Tibial nerve (tissue), 4 donors: ENCODE measurements around the gene CKS1B. TPM values are rescaled to one million over a fixed set of nuclear protein-coding genes. Genes with fewer than 3 reads are reported as not detected.

Experiments
- DNase-seq, 2 donors: peaks; one replicate each; pipeline ENCODE4 v3.0.0-alpha.2; 2019; ENCODE audit warnings: low spot score in 2 of 2
- H3K27ac ChIP-seq, 4 donors: fragments of 200-600 bp; sonication (generic) in 3 of 4; one replicate each; pipeline ENCODE4 v1.5.1; 2017 to 2019; ENCODE audit warnings: mild to moderate bottlenecking in 1 of 4
- H3K27me3 ChIP-seq, 2 donors: fragments of 200-600 bp; sonication (generic) in 1 of 2; one replicate each; pipeline versions ENCODE4 v1.5.1 to v1.6.0; 2017 to 2019
- H3K36me3 ChIP-seq, 3 donors: fragments of 200-600 bp; sonication (generic); one replicate each; pipeline ENCODE4 v1.5.1; 2018 to 2019
- H3K4me1 ChIP-seq, 4 donors: fragments of 200-600 bp; sonication (generic) in 3 of 4; one replicate each; pipeline ENCODE4 v1.5.1; 2017 to 2019
- H3K4me3 ChIP-seq, 4 donors: fragments of 200-600 bp; sonication (generic) in 3 of 4; one replicate each; pipeline ENCODE4 v1.5.1; 2017 to 2019; ENCODE audit warnings: mild to moderate bottlenecking in 1 of 4, moderate library complexity in 1 of 4
- H3K9me3 ChIP-seq, 4 donors: fragments of 200-600 bp; sonication (generic) in 3 of 4; one replicate each; pipeline ENCODE4 v1.5.1; 2017 to 2019
- CTCF ChIP-seq, 5 experiments: fragments of 200-600 bp in 3 of 5; fragments of 450-650 bp in 2 of 5; sonication (generic) in 3 of 5; IDR thresholded peaks; one replicate each; pipeline ENCODE4 v1.5.1; 2016 to 2019; ENCODE audit warnings: antibody characterized with exemption in 5 of 5, mild to moderate bottlenecking in 3 of 5, moderate library complexity in 2 of 5
- EP300 ChIP-seq, 2 donors: sonication (generic); formaldehyde crosslinking; IDR thresholded peaks; one replicate each; pipeline ENCODE4 v1.6.1; 2017; ENCODE audit warnings: antibody characterized with exemption in 2 of 2, mild to moderate bottlenecking in 1 of 2
- POLR2A ChIP-seq, 2 donors: fragments of 450-650 bp; IDR thresholded peaks; one replicate each; pipeline ENCODE4 v1.6.1; 2017; ENCODE audit warnings: antibody characterized with exemption in 2 of 2, mild to moderate bottlenecking in 2 of 2, moderate library complexity in 2 of 2
- WGBS, 2 donors: methylation state at CpG; one replicate each; pipeline ENCODE4 v1.1.5; 2018; 5-methylcytosine and 5-hydroxymethylcytosine counted together
- total RNA-seq, 4 donors: library from RNA; depleted of rRNA; stranded (reverse); fragments of >200 nt; gene quantifications; one replicate each; pipeline ENCODE4 v1.1.0, GENCODE V29; 2016

Gene CKS1B
- total RNA-seq, 4 donors from 2014 or later, result 35.2 to 40.5 (median 37.3) TPM

- 90 to 92% methylated on average over 16 of the region's 16 CpGs for WGBS, 2 donors
- Histone ChIP-seq H3K4me3 (no peak overlapping the region), H3K9me3 (no peaks in the 10 kb centered on the region), H3K4me1 (peaks cover 0 to 73% (median 46%) of the 10 kb centered on the region in 4 donors), H3K36me3 (peaks cover 0 to 33% (median 0%) of the 10 kb centered on the region in 3 donors), H3K27me3 (no peaks in the 10 kb centered on the region), H3K27ac (no peak overlapping the region)
- TF ChIP-seq POLR2A (IDR thresholded peaks at IDR 0.05) (no peak), CTCF (IDR thresholded peaks at IDR 0.05) (no peak), EP300 (IDR thresholded peaks at IDR 0.05) (no peak)
- DNase-seq, result no peak
Measured at GRCh38 chr1:154958681-154959425, 15.6 kb upstream of the CKS1B start.

- Histone ChIP-seq H3K4me3 (no peak overlapping the region), H3K27me3 (no peaks in the 10 kb centered on the region), H3K27ac (no peak overlapping the region), H3K36me3 (peaks cover 0 to 38% (median 0%) of the 10 kb centered on the region in 3 donors), H3K4me1 (peaks cover 0 to 68% (median 40%) of the 10 kb centered on the region in 4 donors), H3K9me3 (no peaks in the 10 kb centered on the region)
- no peak for DNase-seq
- no peak for TF ChIP-seq POLR2A (IDR thresholded peaks at IDR 0.05)
- TF ChIP-seq CTCF (IDR thresholded peaks at IDR 0.05), result no peak
- no peak for TF ChIP-seq EP300 (IDR thresholded peaks at IDR 0.05)
- WGBS, 2 donors, result 88 to 94% methylated on average over 7 of the region's 7 CpGs
Measured at GRCh38 chr1:154959426-154959780, 15.1 kb upstream of the CKS1B start.

GRCh38 chr1:154960446-154961136 lies 13.9 kb upstream of the CKS1B start:
- peak overlapping the region; percentile 77 to 96 (median 94) for H3K4me3 ChIP-seq
- TF ChIP-seq POLR2A (IDR thresholded peaks at IDR 0.05), result no peak
- no peak for TF ChIP-seq CTCF (IDR thresholded peaks at IDR 0.05)
- no peak for TF ChIP-seq EP300 (IDR thresholded peaks at IDR 0.05)
- no peak for DNase-seq
- 50% methylated on average over 10 of the region's 10 CpGs for WGBS, 2 donors
- H3K4me1 ChIP-seq, result peaks cover 0 to 62% (median 29%) of the 10 kb centered on the region in 4 donors
- peak overlapping the region in 3 of 4 donors; percentile 94 to 99 (median 99) for H3K27ac ChIP-seq
- no peaks in the 10 kb centered on the region for H3K27me3 ChIP-seq
- no peaks in the 10 kb centered on the region for H3K9me3 ChIP-seq
- peaks cover 0 to 50% (median 3%) of the 10 kb centered on the region in 3 donors for H3K36me3 ChIP-seq

GRCh38 chr1:154961207-154962155 lies 13.0 kb upstream of the CKS1B start, which contains the start of gene PYGO2:
TSS of gene PYGO2 (minus strand) at chr1:154961782. CDS start at chr1:154961576, 206 bp downstream.
- DNase-seq, result peak; percentile 61 to 63
- Histone ChIP-seq H3K9me3 (no peaks in the 10 kb centered on the region), H3K4me3 (peak within 1 kb of the TSS; percentile 77 to 96 (median 94)), H3K27me3 (no peaks in the 10 kb centered on the region), H3K27ac (peak within 1 kb of the TSS; percentile 94 to 100 (median 99)), H3K36me3 (peaks cover 0 to 59% (median 10%) of the 10 kb centered on the region in 3 donors), H3K4me1 (peaks cover 0 to 58% (median 27%) of the 10 kb centered on the region in 4 donors)
- WGBS, 2 donors, result 0% methylated on average over 31 to 72 of the region's 93 CpGs
- TF ChIP-seq CTCF (IDR thresholded peaks at IDR 0.05) (peak; percentile 63 to 99 (median 88)), EP300 (IDR thresholded peaks at IDR 0.05) (peak in 1 of 2 donors; percentile 90), POLR2A (IDR thresholded peaks at IDR 0.05) (peak; percentile 53 to 79)
